IPS-18a (cell line): ENCODE measurements around the gene MAN2B2.

Experiments used
- H3K27ac ChIP-seq: one replicate; pipeline ENCODE4 v1.5.1; 2013; ENCODE audit warnings: low read length
- H3K27me3 ChIP-seq: one replicate; pipeline ENCODE4 v1.6.1; 2013; ENCODE audit warnings: mild to moderate bottlenecking, low read length; ENCODE audit not compliant: control insufficient read depth, insufficient read depth
- H3K36me3 ChIP-seq: one replicate; pipeline ENCODE4 v1.6.1; 2013; ENCODE audit warnings: low read depth, low read length; ENCODE audit not compliant: control insufficient read depth
- H3K4me1 ChIP-seq: one replicate; pipeline ENCODE4 v1.6.1; 2013; ENCODE audit warnings: low read depth, low read length; ENCODE audit not compliant: control insufficient read depth
- H3K4me3 ChIP-seq: one replicate; pipeline ENCODE4 v1.5.1; 2013; ENCODE audit warnings: low read length
- H3K9ac ChIP-seq: one replicate; pipeline ENCODE4 v1.6.1; 2013; ENCODE audit warnings: mild to moderate bottlenecking, low read length, moderate library complexity
- H3K9me3 ChIP-seq: one replicate; pipeline ENCODE4 v1.6.1; 2013; ENCODE audit warnings: low read depth, low read length; ENCODE audit not compliant: control insufficient read depth

MAN2B2 gene

GRCh38 chr4:6657242-6658208, 82.5 kb downstream of the MAN2B2 start:
- Histone ChIP-seq H3K9me3 (no peaks in the 10 kb centered on the region), H3K9ac (no peak overlapping the region), H3K27ac (no peak overlapping the region), H3K4me1 (no peaks in the 10 kb centered on the region), H3K27me3 (no peaks in the 10 kb centered on the region), H3K4me3 (no peak overlapping the region), H3K36me3 (no peaks in the 10 kb centered on the region)

DNA sequence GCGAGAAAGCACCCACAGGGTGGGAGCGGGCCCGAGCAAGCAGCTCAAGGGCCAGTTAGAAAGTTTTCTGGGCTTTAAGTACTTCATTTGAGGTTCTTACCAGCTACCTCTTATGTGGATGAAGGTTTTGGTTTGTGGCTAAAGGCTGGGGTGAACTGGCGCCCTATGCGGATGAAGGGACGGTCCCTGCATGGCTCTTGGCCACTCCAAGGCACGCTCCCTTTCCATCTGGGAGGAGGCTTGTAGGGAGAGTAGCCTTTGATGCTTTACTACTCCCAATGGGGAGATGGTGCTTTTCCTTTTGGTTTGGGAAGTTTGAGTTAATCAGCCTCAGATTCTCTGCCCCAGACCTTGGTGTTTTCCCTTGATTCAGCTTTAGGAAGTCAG, 83.2 kb downstream of the MAN2B2 start:
- Histone ChIP-seq H3K27ac (no peak overlapping the region), H3K27me3 (no peaks in the 10 kb centered on the region), H3K9me3 (no peaks in the 10 kb centered on the region), H3K36me3 (no peaks in the 10 kb centered on the region), H3K4me1 (no peaks in the 10 kb centered on the region), H3K4me3 (no peak overlapping the region), H3K9ac (no peak overlapping the region)

- Histone ChIP-seq H3K9ac (no peak overlapping the region), H3K4me3 (no peak overlapping the region), H3K36me3 (no peaks in the 10 kb centered on the region), H3K4me1 (no peaks in the 10 kb centered on the region), H3K27me3 (no peaks in the 10 kb centered on the region), H3K9me3 (no peaks in the 10 kb centered on the region), H3K27ac (no peak overlapping the region)
Measured at GRCh38 chr4:6658597-6659075, 83.6 kb downstream of the MAN2B2 start.

DNA sequence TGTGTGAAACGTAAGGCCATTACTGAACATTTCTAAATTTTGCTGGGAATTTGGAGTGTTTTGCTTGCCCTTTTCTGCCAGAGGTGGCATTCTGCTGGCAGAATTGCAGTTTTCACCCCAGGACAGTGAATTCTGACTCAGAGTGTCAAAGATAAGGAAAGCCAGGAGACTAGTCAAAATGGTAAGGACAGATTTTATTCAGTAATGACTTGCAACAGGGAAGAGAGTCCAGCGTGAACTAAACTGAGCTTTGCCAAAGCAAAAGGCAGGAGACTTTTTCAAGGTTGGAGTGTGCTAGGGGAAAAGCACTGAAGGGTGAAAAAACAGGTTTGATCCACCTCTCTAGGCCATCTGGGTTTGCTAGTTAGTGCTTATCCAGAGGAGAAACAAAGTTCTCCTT, 84.9 kb downstream of the MAN2B2 start:
- Histone ChIP-seq H3K4me3 (no peak overlapping the region), H3K27ac (no peak overlapping the region), H3K36me3 (no peaks in the 10 kb centered on the region), H3K9me3 (no peaks in the 10 kb centered on the region), H3K4me1 (no peaks in the 10 kb centered on the region), H3K27me3 (no peaks in the 10 kb centered on the region), H3K9ac (no peak overlapping the region)

- Histone ChIP-seq H3K27ac (no peak overlapping the region), H3K4me1 (no peaks in the 10 kb centered on the region), H3K9me3 (no peaks in the 10 kb centered on the region), H3K4me3 (no peak overlapping the region), H3K27me3 (no peaks in the 10 kb centered on the region), H3K9ac (no peak overlapping the region), H3K36me3 (no peaks in the 10 kb centered on the region)
Measured at GRCh38 chr4:6660430-6660829, 85.4 kb downstream of the MAN2B2 start.

DNA sequence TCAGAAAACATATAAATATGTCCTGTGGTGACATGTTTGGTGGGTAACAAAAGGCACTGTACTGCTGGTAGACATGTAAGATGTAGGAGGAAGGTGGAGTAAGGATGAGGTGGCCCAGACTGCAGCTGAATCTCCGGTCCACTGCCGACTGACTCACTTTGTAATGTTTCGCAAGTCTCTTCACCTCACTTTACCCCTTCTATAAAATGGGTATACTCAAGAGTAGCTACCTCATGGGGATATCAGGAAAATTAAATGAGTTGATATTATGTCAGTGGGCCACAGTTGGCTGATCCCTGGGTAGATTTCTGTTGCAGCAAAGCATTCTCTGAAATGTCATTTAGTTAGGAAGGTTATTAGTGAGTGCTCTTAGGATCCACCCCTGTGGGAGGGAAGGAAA, 87.6 kb downstream of the MAN2B2 start:
- no peaks in the 10 kb centered on the region for H3K4me1 ChIP-seq
- H3K9ac ChIP-seq = no peak overlapping the region
- no peaks in the 10 kb centered on the region for H3K9me3 ChIP-seq
- no peak overlapping the region for H3K27ac ChIP-seq
- no peak overlapping the region for H3K4me3 ChIP-seq
- no peaks in the 10 kb centered on the region for H3K27me3 ChIP-seq
- no peaks in the 10 kb centered on the region for H3K36me3 ChIP-seq

- Histone ChIP-seq H3K4me1 (no peaks in the 10 kb centered on the region), H3K36me3 (no peaks in the 10 kb centered on the region), H3K9ac (no peak overlapping the region), H3K27me3 (no peaks in the 10 kb centered on the region), H3K27ac (no peak overlapping the region), H3K9me3 (no peaks in the 10 kb centered on the region), H3K4me3 (no peak overlapping the region)
Measured at GRCh38 chr4:6663596-6664393, 88.8 kb downstream of the MAN2B2 start.

GRCh38 chr4:6665320-6665654, 90.3 kb downstream of the MAN2B2 start:
- no peaks in the 10 kb centered on the region for H3K27me3 ChIP-seq
- no peaks in the 10 kb centered on the region for H3K9me3 ChIP-seq
- H3K4me1 ChIP-seq = no peaks in the 10 kb centered on the region
- no peaks in the 10 kb centered on the region for H3K36me3 ChIP-seq
- H3K27ac ChIP-seq = no peak overlapping the region
- H3K9ac ChIP-seq = no peak overlapping the region
- H3K4me3 ChIP-seq = no peak overlapping the region

- H3K27me3 ChIP-seq = no peaks in the 10 kb centered on the region
- no peak overlapping the region for H3K27ac ChIP-seq
Measured at GRCh38 chr4:6668391-6668790, 93.4 kb downstream of the MAN2B2 start.

GRCh38 chr4:6671648-6672047, 96.7 kb downstream of the MAN2B2 start:
- H3K4me1 ChIP-seq = peaks cover 6% of the 10 kb centered on the region
- peaks cover 10% of the 10 kb centered on the region for H3K36me3 ChIP-seq
- peaks cover 5% of the 10 kb centered on the region for H3K27me3 ChIP-seq
- H3K4me3 ChIP-seq = no peak overlapping the region
- H3K27ac ChIP-seq = no peak overlapping the region
- H3K9me3 ChIP-seq = no peaks in the 10 kb centered on the region
- no peak overlapping the region for H3K9ac ChIP-seq

More at GRCh38 chr4:6668391-6668790, 93.4 kb downstream of the MAN2B2 start:
- Histone ChIP-seq H3K4me1 (no peaks in the 10 kb centered on the region), H3K36me3 (no peaks in the 10 kb centered on the region), H3K9me3 (no peaks in the 10 kb centered on the region), H3K9ac (no peak overlapping the region), H3K4me3 (no peak overlapping the region)

- H3K27me3 ChIP-seq = peaks cover 5% of the 10 kb centered on the region
- peaks cover 15% of the 10 kb centered on the region for H3K36me3 ChIP-seq
- no peak overlapping the region for H3K4me3 ChIP-seq
- H3K9ac ChIP-seq = no peak overlapping the region
- no peak overlapping the region for H3K27ac ChIP-seq
- H3K9me3 ChIP-seq = no peaks in the 10 kb centered on the region
- peaks cover 6% of the 10 kb centered on the region for H3K4me1 ChIP-seq
Measured at GRCh38 chr4:6672131-6672530, 97.1 kb downstream of the MAN2B2 start.
